Mammary epithelial cell (primary cell): ENCODE data around the gene CAMK2A.

Experiments
- EZH2 ChIP-seq: IDR thresholded peaks from 2 replicates; pipeline ENCODE4 v1.6.1; 2012; ENCODE audit warnings: low read length, inconsistent platforms, borderline replicate concordance
- TF ChIP-seq, protein P1 (sequence below), 2 donors: IDR thresholded peaks in 1 of 2; conservative IDR thresholded peaks in 1 of 2; 2 replicates each; pipeline ENCODE4 v1.5.1; 2011 to 2012; ENCODE audit warnings: inconsistent platforms in 2 of 2, low read length in 2 of 2, mild to moderate bottlenecking in 2 of 2, control low read depth in 1 of 2, low read depth in 1 of 2; ENCODE audit not compliant: insufficient read depth in 1 of 2; ENCODE audit errors: extremely low read depth in 1 of 2

DNA sequence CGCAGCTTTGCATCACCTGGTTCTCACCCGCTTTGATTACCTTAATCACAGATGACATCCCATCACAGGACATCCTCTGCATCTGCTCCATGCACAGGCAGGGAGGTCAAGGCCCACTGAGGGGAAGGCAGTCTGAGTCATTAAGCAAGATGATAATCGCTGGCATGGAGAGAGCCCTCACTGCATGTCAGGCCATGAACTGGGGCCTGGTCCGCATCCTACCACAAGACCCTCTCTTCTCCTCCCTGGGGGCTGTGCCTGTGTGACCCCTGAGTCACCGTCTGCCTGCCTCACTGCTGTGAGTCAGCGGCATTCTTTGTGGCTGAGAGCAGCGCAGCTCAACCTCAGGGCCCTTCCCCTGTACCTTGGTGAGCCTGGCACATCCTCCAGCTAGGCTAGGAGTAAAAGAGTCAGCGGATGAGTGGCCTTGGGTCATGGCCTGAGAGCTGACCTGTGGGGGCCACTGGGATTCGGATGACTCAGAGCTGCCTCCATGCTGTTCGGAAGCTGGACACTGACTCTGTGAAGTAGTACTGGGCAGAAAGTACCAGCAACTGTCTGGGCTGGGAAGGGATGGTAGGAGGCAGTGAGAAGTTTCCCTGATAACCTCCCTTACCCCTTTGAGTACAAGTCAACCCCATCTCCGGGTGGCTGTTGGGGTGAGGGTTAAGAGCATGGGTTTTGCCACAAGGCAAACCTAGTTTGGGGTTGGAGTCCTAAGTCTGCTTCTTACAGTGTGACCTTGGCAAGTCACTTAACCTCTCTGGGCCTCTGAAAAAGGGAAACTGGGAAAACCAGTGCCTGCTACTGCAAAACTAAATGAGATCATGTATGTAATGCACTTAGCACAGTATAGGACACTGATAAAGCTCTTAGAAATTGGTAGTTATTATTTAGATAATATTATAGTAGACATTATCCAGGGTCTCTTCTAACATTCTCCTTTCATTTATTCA, 27.8 kb upstream of the CAMK2A start:
- TF ChIP-seq, protein P1, sequence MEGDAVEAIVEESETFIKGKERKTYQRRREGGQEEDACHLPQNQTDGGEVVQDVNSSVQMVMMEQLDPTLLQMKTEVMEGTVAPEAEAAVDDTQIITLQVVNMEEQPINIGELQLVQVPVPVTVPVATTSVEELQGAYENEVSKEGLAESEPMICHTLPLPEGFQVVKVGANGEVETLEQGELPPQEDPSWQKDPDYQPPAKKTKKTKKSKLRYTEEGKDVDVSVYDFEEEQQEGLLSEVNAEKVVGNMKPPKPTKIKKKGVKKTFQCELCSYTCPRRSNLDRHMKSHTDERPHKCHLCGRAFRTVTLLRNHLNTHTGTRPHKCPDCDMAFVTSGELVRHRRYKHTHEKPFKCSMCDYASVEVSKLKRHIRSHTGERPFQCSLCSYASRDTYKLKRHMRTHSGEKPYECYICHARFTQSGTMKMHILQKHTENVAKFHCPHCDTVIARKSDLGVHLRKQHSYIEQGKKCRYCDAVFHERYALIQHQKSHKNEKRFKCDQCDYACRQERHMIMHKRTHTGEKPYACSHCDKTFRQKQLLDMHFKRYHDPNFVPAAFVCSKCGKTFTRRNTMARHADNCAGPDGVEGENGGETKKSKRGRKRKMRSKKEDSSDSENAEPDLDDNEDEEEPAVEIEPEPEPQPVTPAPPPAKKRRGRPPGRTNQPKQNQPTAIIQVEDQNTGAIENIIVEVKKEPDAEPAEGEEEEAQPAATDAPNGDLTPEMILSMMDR (conservative IDR thresholded peaks at IDR 0.05 in 1 of 2, IDR thresholded peaks at IDR 0.05 in 1 of 2; ENCODE audit: extremely low read depth in 1 of 2, insufficient read depth in 1 of 2, low read depth in 1 of 2, low read length in 2 of 2): no peak
- TF ChIP-seq EZH2: no peak
